RWPE2 (cell line): ENCODE measurements around the gene CLEC17A.

Experiments
- ATAC-seq: fragments of 200-7000 bp; cut with Tn5 transposase; 3 replicates; pipeline ENCODE4 v1.9.1; 2021; ENCODE audit warnings: low read depth
- DNase-seq: peaks from one replicate; pipeline ENCODE4 v3.0.0-alpha.2; 2020; ENCODE audit warnings: low spot score
- H3K27ac ChIP-seq: fragments of 450-650 bp; 2 replicates; pipeline ENCODE4 v1.5.1; 2017; ENCODE audit warnings: mild to moderate bottlenecking; ENCODE audit not compliant: poor library complexity, severe bottlenecking
- H3K27me3 ChIP-seq: fragments of 250-450 bp; sonication (Bioruptor Pico); 2 replicates; pipeline ENCODE4 v1.5.1; 2021; ENCODE audit warnings: mild to moderate bottlenecking, moderate library complexity; ENCODE audit not compliant: insufficient read depth, poor library complexity, severe bottlenecking
- H3K36me3 ChIP-seq: fragments of 250-450 bp; sonication (Bioruptor Pico); 2 replicates; pipeline ENCODE4 v1.5.1; 2020; ENCODE audit warnings: low read depth, mild to moderate bottlenecking, moderate library complexity
- H3K4me1 ChIP-seq: fragments of 250-450 bp; sonication (Bioruptor Pico); 2 replicates; pipeline ENCODE4 v1.5.1; 2021; ENCODE audit warnings: mild to moderate bottlenecking, moderate library complexity; ENCODE audit not compliant: insufficient read depth, poor library complexity, severe bottlenecking
- H3K4me3 ChIP-seq: fragments of 250-450 bp; sonication (Bioruptor Pico); 2 replicates; pipeline ENCODE4 v1.5.1; 2021; ENCODE audit warnings: mild to moderate bottlenecking, moderate library complexity; ENCODE audit not compliant: severe bottlenecking
- H3K9me3 ChIP-seq: fragments of 250-450 bp; sonication (Bioruptor Pico); 2 replicates; pipeline ENCODE4 v1.5.1; 2021; ENCODE audit warnings: mild to moderate bottlenecking, moderate library complexity; ENCODE audit not compliant: severe bottlenecking
- TF ChIP-seq, protein P1 (sequence below): fragments of 450-650 bp; IDR thresholded peaks from one replicate; pipeline ENCODE4 v1.5.1; 2017; ENCODE audit warnings: mild to moderate bottlenecking, moderate library complexity; ENCODE audit not compliant: poor library complexity, severe bottlenecking

CLEC17A gene

GRCh38 chr19:14559916-14560775 lies 22.7 kb upstream of the CLEC17A start:
- no peaks in the 10 kb centered on the region for H3K9me3 ChIP-seq
- ATAC-seq (no peak), DNase-seq (peak; percentile 64)
- H3K27me3 ChIP-seq, result no peaks in the 10 kb centered on the region
- no peak overlapping the region for H3K4me3 ChIP-seq
- peaks cover 22% of the 10 kb centered on the region for H3K36me3 ChIP-seq
- H3K27ac ChIP-seq, result peak overlapping the region; percentile 82
- peaks cover 37% of the 10 kb centered on the region for H3K4me1 ChIP-seq
- TF ChIP-seq, protein P1, sequence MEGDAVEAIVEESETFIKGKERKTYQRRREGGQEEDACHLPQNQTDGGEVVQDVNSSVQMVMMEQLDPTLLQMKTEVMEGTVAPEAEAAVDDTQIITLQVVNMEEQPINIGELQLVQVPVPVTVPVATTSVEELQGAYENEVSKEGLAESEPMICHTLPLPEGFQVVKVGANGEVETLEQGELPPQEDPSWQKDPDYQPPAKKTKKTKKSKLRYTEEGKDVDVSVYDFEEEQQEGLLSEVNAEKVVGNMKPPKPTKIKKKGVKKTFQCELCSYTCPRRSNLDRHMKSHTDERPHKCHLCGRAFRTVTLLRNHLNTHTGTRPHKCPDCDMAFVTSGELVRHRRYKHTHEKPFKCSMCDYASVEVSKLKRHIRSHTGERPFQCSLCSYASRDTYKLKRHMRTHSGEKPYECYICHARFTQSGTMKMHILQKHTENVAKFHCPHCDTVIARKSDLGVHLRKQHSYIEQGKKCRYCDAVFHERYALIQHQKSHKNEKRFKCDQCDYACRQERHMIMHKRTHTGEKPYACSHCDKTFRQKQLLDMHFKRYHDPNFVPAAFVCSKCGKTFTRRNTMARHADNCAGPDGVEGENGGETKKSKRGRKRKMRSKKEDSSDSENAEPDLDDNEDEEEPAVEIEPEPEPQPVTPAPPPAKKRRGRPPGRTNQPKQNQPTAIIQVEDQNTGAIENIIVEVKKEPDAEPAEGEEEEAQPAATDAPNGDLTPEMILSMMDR, result no peak

DNA sequence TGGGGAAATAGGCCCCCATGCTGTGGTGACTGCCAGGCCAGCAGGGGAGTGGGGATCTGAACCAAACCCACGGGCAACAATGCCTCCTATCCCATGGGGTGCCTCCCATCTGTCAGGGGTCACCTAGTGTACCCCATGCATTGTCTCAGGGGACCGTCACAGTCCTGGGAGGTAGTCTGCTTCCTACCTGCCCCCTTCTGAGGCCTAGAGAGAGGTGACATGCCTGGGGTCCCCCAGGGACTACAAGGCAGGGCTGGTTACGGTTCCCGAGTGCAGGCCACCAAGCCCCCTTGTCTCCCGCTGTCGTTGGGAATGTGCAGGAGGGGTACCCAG lies 22.1 kb upstream of the CLEC17A start:
- no peak overlapping the region for H3K4me3 ChIP-seq
- peaks cover 25% of the 10 kb centered on the region for H3K36me3 ChIP-seq
- ATAC-seq (no peak), DNase-seq (no peak)
- peak overlapping the region; percentile 82 for H3K27ac ChIP-seq
- TF ChIP-seq, protein P1, result no peak
- H3K4me1 ChIP-seq, result peaks cover 37% of the 10 kb centered on the region
- H3K9me3 ChIP-seq, result no peaks in the 10 kb centered on the region
- H3K27me3 ChIP-seq, result no peaks in the 10 kb centered on the region

DNA sequence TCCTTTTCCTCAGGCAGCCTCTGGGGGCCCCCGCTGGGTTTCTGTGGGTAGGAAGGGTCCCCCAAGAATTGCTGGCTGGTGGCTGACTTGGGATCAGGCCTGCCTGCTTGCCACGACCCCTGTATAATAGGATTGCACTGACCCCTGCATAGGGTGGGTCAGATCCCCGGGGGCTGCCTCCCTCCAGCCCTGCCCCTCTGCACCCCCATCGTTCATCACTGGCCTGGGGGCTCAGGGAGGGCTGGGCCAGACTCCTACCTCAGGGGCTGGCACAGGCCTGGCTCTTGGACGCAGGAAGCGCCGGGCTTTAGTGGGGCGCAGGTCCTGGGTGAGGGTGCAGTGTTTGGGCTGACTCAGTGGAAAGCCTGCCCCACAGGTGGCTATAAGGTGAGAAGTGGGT lies 21.6 kb upstream of the CLEC17A start:
- ATAC-seq, result peak; percentile 7
- H3K27ac ChIP-seq, result peak overlapping the region; percentile 82

DNA sequence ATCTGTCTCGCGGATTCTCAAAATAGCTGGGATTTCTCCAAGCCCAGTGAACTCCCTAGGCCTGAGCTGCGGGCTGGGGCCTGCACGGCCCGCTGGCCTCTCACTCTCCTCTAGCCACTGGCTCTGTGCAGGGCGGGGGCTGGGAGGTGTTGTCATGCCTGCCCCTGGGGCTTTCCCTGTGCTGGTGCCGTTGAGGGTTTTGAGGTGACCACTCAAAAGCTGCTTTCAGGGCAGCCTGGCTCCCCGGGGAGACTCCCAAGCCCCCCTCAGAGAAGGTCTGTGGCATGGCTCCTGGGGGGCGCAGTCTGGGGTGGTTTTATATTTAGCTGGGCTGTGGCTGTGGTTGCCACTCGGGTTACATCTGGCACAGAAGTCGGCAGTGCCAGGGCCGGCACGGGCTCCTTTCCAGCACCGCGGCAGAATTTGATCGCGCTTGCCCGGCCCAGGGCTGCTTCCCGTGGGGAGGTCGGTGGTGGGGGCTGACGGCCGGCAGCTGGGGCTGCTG lies 21.0 kb upstream of the CLEC17A start:
- Histone ChIP-seq H3K4me1 (peaks cover 37% of the 10 kb centered on the region), H3K4me3 (no peak overlapping the region), H3K9me3 (no peaks in the 10 kb centered on the region), H3K27me3 (no peaks in the 10 kb centered on the region), H3K27ac (peak overlapping the region; percentile 82), H3K36me3 (peaks cover 30% of the 10 kb centered on the region)
- peak; percentile 71 for DNase-seq
- peak; percentile 76 for ATAC-seq
- TF ChIP-seq, protein P1, result no peak

More for the DNA sequence above, 21.6 kb upstream of the CLEC17A start:
- no peaks in the 10 kb centered on the region for H3K9me3 ChIP-seq
- TF ChIP-seq, protein P1, result no peak
- H3K4me3 ChIP-seq, result no peak overlapping the region
- DNase-seq, result no peak
- no peaks in the 10 kb centered on the region for H3K27me3 ChIP-seq
- H3K4me1 ChIP-seq, result peaks cover 37% of the 10 kb centered on the region
- H3K36me3 ChIP-seq, result peaks cover 30% of the 10 kb centered on the region
